ENCODE results near the gene RAB11A. TPM values are rescaled to one million over a fixed set of nuclear protein-coding genes. Genes with fewer than 3 reads are reported as not detected.
"Not testable (repeated sequence)": the region's sequence is repeated elsewhere in the genome, so short reads cannot be mapped to it uniquely, and the experiment has no call there.

RAB11A gene
- total RNA-seq, 1 donor from 2014 or later: 151 TPM

DNA sequence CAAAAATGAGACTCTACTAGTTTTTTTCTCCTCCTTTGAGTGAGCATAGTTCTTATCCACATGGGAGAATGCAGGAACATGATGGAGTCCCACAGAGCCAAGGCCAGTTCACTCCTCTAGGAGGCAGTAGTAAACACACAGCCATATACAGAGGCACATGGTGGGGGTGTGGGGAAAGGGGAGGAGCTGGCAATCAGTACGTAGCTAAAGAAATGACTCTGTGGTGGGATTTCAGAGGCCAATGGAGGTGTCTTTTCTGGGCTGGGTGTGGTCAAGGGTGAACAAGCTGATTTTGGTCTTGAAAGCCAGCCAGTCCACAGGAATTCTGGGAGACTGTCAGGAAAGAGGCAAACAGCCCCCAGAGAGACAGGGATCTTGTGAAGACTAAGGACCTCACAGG, 6.6 kb upstream of the RAB11A start:
- no peaks in the 10 kb centered on the region for H3K36me3 ChIP-seq
- no peaks in the 10 kb centered on the region for H3K9me3 ChIP-seq
- TF ChIP-seq, protein P1, sequence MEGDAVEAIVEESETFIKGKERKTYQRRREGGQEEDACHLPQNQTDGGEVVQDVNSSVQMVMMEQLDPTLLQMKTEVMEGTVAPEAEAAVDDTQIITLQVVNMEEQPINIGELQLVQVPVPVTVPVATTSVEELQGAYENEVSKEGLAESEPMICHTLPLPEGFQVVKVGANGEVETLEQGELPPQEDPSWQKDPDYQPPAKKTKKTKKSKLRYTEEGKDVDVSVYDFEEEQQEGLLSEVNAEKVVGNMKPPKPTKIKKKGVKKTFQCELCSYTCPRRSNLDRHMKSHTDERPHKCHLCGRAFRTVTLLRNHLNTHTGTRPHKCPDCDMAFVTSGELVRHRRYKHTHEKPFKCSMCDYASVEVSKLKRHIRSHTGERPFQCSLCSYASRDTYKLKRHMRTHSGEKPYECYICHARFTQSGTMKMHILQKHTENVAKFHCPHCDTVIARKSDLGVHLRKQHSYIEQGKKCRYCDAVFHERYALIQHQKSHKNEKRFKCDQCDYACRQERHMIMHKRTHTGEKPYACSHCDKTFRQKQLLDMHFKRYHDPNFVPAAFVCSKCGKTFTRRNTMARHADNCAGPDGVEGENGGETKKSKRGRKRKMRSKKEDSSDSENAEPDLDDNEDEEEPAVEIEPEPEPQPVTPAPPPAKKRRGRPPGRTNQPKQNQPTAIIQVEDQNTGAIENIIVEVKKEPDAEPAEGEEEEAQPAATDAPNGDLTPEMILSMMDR (IDR thresholded peaks at IDR 0.05): no peak
- TF ChIP-seq POLR2A (IDR thresholded peaks at IDR 0.05) (no peak), POLR2AphosphoS5 (IDR thresholded peaks at IDR 0.05; ENCODE audit: insufficient read depth in 1 of 2, low read depth in 1 of 2) (no peak)
- no peaks in the 10 kb centered on the region for H3K27me3 ChIP-seq
- H3K4me1 ChIP-seq: no peaks in the 10 kb centered on the region
- intact Hi-C loops (cut with DNase I): no loop called here
- no peak overlapping the region for H3K4me3 ChIP-seq
- no peak overlapping the region for H3K27ac ChIP-seq
- no peak for DNase-seq (ENCODE audit: extremely low spot score in 2 of 2)

DNA sequence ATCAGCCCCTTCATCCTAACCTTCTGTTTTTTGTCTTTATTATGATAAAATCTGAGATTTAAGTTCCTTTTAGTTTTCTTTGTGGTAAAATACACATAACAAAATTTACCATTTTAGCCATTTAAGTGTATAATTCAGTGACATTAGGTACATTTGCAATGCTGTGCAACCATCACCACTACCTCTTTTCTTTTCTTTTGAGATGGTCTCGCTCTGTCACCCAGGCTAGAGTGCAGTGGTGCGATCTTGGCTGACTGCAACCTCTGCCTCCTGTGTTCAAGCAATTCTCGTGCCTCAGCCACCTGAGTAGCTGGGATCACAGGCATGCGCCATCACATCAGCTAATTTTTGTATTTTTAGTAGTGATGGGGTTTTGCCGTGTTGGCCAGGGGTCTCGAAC, 6.2 kb upstream of the RAB11A start:
- no peaks in the 10 kb centered on the region for H3K9me3 ChIP-seq
- intact Hi-C loops (cut with DNase I): no loop called here
- no peak overlapping the region for H3K4me3 ChIP-seq
- no peaks in the 10 kb centered on the region for H3K36me3 ChIP-seq
- H3K4me1 ChIP-seq: no peaks in the 10 kb centered on the region
- TF ChIP-seq, protein P1 (IDR thresholded peaks at IDR 0.05): no peak
- TF ChIP-seq POLR2AphosphoS5 (IDR thresholded peaks at IDR 0.05; ENCODE audit: insufficient read depth in 1 of 2, low read depth in 1 of 2): no peak
- TF ChIP-seq POLR2A (IDR thresholded peaks at IDR 0.05): no peak
- no peak overlapping the region for H3K27ac ChIP-seq
- H3K27me3 ChIP-seq: no peaks in the 10 kb centered on the region
- no peak for DNase-seq (ENCODE audit: extremely low spot score in 2 of 2)

- Histone ChIP-seq H3K36me3 (no peaks in the 10 kb centered on the region), H3K27me3 (no peaks in the 10 kb centered on the region), H3K9me3 (no peaks in the 10 kb centered on the region), H3K27ac (no peak overlapping the region), H3K4me3 (no peak overlapping the region), H3K4me1 (peaks cover 14% of the 10 kb centered on the region)
- intact Hi-C loops (cut with DNase I): no loop called here
- TF ChIP-seq POLR2A (IDR thresholded peaks at IDR 0.05) (no peak), POLR2AphosphoS5 (IDR thresholded peaks at IDR 0.05; ENCODE audit: insufficient read depth in 1 of 2, low read depth in 1 of 2) (no peak)
- TF ChIP-seq, protein P1 (IDR thresholded peaks at IDR 0.05): no peak
- no peak for DNase-seq (ENCODE audit: extremely low spot score in 2 of 2)
These were observed 2.0 kb upstream of the RAB11A start for GRCh38 chr15:65867244-65867643.

DNA sequence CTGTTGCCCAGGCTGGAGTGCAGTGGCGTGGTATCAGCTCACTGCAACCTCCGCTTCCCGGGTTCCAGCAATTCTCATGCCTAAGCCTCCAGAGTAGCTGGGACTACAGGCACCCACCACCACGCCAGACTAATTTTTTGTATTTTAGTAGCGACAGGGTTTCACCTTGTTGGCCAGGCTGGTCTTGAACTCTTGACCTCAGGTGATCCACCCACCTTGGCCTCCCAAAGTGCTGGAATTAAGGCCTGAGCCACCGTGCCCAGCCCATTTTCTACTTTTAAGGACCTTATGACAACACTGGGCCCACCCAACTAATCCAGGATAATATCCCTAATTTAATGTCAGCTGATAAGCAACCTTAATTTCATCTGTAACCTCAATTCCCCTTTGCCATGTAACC, 1.4 kb upstream of the RAB11A start:
- H3K27ac ChIP-seq; H3K4me3 ChIP-seq; intact Hi-C loops (cut with DNase I); H3K36me3 ChIP-seq; H3K9me3 ChIP-seq; H3K27me3 ChIP-seq; DNase-seq (ENCODE audit: extremely low spot score in 2 of 2): not testable (repeated sequence)
- H3K4me1 ChIP-seq: peaks cover 21% of the 10 kb centered on the region

DNA sequence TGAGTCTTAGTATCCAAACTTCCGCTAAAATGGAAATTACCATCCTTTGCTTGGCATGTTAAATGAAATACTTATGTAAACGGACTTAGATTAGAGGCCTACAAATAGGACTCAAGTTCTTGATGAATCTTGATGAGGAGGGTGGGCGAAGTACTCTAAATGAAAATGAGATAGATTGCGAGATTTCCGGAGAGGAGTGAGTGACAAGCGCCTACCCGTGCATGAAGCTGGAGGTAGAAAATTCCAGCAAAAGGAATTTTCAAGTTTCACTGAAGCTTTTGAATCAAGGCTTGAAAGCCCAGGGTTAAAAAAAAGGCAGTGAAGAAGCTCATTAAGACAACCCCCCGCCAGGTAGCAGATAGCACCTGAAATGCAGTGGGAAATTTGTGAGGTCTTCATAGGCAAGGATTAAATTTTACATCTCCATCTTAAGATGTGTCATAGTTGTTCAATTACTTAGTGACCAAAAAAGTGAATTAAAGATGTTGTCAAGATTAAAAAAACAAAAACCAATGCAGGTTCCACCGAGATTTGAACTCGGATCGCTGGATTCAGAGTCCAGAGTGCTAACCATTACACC, 655 bp upstream of the RAB11A start:
- TF ChIP-seq POLR2A (IDR thresholded peaks at IDR 0.05) (no peak), POLR2AphosphoS5 (IDR thresholded peaks at IDR 0.05; ENCODE audit: insufficient read depth in 1 of 2, low read depth in 1 of 2) (no peak)
- TF ChIP-seq, protein P1 (IDR thresholded peaks at IDR 0.05): peak in 1 of 3 experiments; percentile 4
- no peak for DNase-seq (ENCODE audit: extremely low spot score in 2 of 2)
- Histone ChIP-seq H3K4me3 (peak overlapping the region; percentile 82 to 98), H3K9me3 (no peaks in the 10 kb centered on the region), H3K36me3 (no peaks in the 10 kb centered on the region), H3K27ac (peak overlapping the region; percentile 96), H3K4me1 (peaks cover 27% of the 10 kb centered on the region), H3K27me3 (no peaks in the 10 kb centered on the region)
- intact Hi-C loops (cut with DNase I): no loop called here
